BJ (cell line): ENCODE measurements around the gene ARL14EP. TPM values are rescaled to one million over a fixed set of nuclear protein-coding genes. Genes with fewer than 3 reads are reported as not detected.

Experiments
- CTCF ChIA-PET: fragments of 350-600 bp; formaldehyde crosslinking; extraction: SDS; loops from one replicate; lab custom pipeline; 2021; ENCODE audit warnings: antibody characterized with exemption, inconsistent platforms; lab: Yijun Ruan, JAX
- POLR2A ChIA-PET: fragments of 300-600 bp; sonication (Branson Sonifier 250); formaldehyde crosslinking; extraction: SDS; loops from one replicate; lab custom pipeline; 2021; ENCODE audit warnings: antibody characterized with exemption; lab: Charles Lee
- DNase-seq: peaks from one replicate; pipeline ENCODE4 v3.0.0-alpha.2; 2011; ENCODE audit warnings: low read depth
- H3K27me3 ChIP-seq: 2 replicates; pipeline ENCODE4 v1.6.0; 2011; ENCODE audit warnings: low read length; ENCODE audit not compliant: control insufficient read depth, insufficient read depth
- H3K36me3 ChIP-seq: 2 replicates; pipeline ENCODE4 v1.5.1; 2011; ENCODE audit warnings: low read length; ENCODE audit not compliant: control insufficient read depth, insufficient read depth
- H3K4me3 ChIP-seq: 2 replicates; pipeline ENCODE4 v1.5.1; 2011; ENCODE audit warnings: low read depth, mild to moderate bottlenecking, control low read depth, low read length
- polyA plus RNA-seq: library from polyadenylated mRNA; depleted of rRNA; stranded (reverse); fragments of >200 nt; gene quantifications from 2 replicates; pipeline ENCODE4 v1.2.3, GENCODE V29; 2011
- TF ChIP-seq, protein P1 (sequence below): IDR thresholded peaks from 2 replicates; pipeline ENCODE4 v1.5.1; 2011; ENCODE audit warnings: low read depth, mild to moderate bottlenecking, control low read depth, inconsistent platforms, low read length, moderate library complexity; ENCODE audit not compliant: insufficient read depth

Gene ARL14EP
- polyA plus RNA-seq, 1 experiment: 11.6 TPM

DNA sequence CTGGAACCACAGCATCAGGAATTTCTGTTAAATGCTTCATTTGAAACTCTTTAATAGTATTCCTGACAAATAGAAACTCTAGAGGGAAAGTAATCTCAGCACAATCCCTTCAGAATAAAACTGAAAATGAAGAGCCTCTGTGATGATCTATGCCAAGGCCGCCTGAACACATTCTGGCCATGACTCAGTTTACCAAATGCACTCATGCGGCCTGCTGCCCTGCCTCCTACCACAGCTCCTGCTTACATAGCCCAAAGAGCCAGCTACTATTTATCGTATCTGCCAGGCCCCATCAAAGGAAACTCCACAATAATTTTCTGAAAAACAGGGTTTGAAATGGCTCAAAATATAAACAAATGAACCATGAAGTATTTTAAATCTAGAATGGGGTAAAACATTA is 27.0 kb downstream of the ARL14EP start:
- H3K36me3 ChIP-seq: no peaks in the 10 kb centered on the region
- H3K4me3 ChIP-seq: no peak overlapping the region
- POLR2A ChIA-PET: no interaction called here
- no peaks in the 10 kb centered on the region; the same call in 1 of the 2 replicates for H3K27me3 ChIP-seq
- no peak for DNase-seq
- TF ChIP-seq, protein P1, sequence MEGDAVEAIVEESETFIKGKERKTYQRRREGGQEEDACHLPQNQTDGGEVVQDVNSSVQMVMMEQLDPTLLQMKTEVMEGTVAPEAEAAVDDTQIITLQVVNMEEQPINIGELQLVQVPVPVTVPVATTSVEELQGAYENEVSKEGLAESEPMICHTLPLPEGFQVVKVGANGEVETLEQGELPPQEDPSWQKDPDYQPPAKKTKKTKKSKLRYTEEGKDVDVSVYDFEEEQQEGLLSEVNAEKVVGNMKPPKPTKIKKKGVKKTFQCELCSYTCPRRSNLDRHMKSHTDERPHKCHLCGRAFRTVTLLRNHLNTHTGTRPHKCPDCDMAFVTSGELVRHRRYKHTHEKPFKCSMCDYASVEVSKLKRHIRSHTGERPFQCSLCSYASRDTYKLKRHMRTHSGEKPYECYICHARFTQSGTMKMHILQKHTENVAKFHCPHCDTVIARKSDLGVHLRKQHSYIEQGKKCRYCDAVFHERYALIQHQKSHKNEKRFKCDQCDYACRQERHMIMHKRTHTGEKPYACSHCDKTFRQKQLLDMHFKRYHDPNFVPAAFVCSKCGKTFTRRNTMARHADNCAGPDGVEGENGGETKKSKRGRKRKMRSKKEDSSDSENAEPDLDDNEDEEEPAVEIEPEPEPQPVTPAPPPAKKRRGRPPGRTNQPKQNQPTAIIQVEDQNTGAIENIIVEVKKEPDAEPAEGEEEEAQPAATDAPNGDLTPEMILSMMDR: no peak
- CTCF ChIA-PET: no interaction called here

DNA sequence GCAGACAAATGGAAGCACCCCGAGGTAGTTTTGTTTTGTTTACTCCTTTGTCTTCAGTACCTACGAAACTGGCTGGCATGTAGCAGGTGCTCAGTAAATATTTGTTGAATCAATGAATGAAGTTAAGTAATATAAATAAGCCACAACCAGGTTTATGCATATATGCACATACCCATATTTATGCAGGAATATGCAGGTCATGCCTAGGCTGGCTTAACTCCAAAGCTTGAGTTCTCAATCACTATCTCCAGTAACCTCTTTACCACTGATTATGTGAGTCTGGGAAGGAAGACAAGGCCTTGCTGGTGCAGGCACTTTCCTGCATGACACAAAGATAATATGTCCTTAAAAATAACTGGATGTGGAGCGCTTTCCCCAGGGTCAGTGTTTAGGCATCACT is 27.5 kb downstream of the ARL14EP start:
- CTCF ChIA-PET: no interaction called here
- TF ChIP-seq, protein P1: no peak
- H3K4me3 ChIP-seq: no peak overlapping the region
- no peaks in the 10 kb centered on the region for H3K36me3 ChIP-seq
- no peak for DNase-seq
- POLR2A ChIA-PET: no interaction called here
- no peaks in the 10 kb centered on the region; the same call in 1 of the 2 replicates for H3K27me3 ChIP-seq

DNA sequence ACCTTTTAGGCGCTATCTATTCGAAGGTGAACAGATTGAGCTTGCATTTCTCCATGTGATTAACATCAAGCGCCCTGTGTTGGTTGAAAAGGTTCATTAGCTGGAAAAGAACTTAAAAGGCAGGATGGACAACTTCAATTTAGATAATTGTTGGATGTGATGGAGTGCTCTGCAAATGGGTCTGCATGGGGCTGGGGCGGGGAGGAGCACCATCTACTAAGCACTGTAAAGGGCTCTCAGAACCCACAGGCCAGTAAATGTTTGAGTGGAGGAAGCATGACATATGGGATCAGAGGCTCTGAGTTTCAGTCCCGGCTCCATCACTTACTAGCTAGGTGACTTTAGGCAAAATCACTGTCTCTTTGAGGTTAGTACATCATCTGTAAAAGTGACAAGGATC is 28.2 kb downstream of the ARL14EP start:
- ChIA-PET CTCF (no interaction called here), POLR2A (no interaction called here)
- H3K36me3 ChIP-seq: no peaks in the 10 kb centered on the region
- H3K27me3 ChIP-seq: no peaks in the 10 kb centered on the region; the same call in 1 of the 2 replicates
- DNase-seq: no peak
- no peak overlapping the region for H3K4me3 ChIP-seq
- TF ChIP-seq, protein P1: no peak

DNA sequence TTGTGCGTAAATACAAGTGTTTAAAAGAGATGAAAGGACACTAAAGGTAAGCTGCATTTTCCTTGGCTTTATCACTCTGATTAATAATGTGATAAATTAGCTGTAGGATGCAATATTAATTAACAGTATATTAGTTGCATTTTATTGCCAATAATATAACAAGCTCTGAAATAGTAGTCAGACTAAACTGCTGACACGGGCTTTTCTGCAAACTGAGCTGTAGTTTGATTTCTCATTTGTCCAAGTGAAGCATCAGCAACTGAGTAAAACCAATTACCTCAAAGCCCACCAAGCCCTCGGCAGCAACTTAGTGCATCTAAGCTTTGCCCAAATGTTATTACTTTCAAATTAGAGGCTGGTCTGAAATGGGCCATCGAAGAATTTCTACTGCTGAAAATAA is 33.5 kb downstream of the ARL14EP start:
- ChIA-PET CTCF (no interaction called here), POLR2A (no interaction called here)
- H3K27me3 ChIP-seq: no peaks in the 10 kb centered on the region; the same call in 1 of the 2 replicates
- TF ChIP-seq, protein P1: no peak
- H3K4me3 ChIP-seq: no peak overlapping the region
- no peak for DNase-seq
- H3K36me3 ChIP-seq: no peaks in the 10 kb centered on the region

DNA sequence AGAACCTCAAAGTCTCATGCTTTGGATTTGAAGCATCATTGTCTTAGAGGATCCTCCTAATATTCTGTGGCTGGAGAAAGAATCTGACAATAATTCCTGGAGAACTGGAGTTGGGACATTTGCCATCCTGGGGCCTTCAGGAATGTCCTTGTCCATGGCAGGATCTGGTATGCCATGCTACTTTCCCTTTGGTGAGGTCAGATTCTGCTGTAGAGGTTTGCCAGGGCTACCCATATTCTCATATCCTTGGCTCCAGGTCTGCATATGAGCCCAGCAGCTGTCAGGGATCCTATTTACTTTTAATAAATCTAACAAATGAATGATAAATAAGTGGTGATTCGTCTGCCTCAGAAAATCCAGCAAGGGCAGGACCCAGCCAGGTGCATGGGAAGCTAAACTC is 35.0 kb downstream of the ARL14EP start:
- TF ChIP-seq, protein P1: no peak
- H3K4me3 ChIP-seq: no peak overlapping the region
- CTCF ChIA-PET: no interaction called here
- H3K27me3 ChIP-seq: no peaks in the 10 kb centered on the region; the same call in 1 of the 2 replicates
- POLR2A ChIA-PET: no interaction called here
- DNase-seq: no peak
- H3K36me3 ChIP-seq: no peaks in the 10 kb centered on the region
